Cardiac septum (tissue), 1 donor: ENCODE results near the gene DCLRE1B. TPM values are rescaled to one million over a fixed set of nuclear protein-coding genes. Genes with fewer than 3 reads are reported as not detected.
"Not testable (repeated sequence)": the region's sequence is repeated elsewhere in the genome, so short reads cannot be mapped to it uniquely, and the experiment has no call there.

Source experiments
- DNase-seq: peaks from one replicate; pipeline ENCODE4 v3.0.0-alpha.2; 2020; ENCODE audit warnings: low spot score
- intact Hi-C: fragments of 100-400 bp; cut with DNase I; formaldehyde crosslinking; loops from one replicate; pipeline ENCODE4 v1.14.0; 2022
- total RNA-seq: library from RNA; stranded (reverse); fragmentation: NEBNext Ultra II Directional; extraction: Animal tissue kit (Norgen Biotek cat#: 25700); gene quantifications from one replicate; pipeline ENCODE4 v1.2.1, GENCODE V29; 2021
- donor health status: DM: no; HTN: no; CAD: no.

DCLRE1B gene
- total RNA-seq, 1 donor from 2014 or later: 2.1 TPM

DNA sequence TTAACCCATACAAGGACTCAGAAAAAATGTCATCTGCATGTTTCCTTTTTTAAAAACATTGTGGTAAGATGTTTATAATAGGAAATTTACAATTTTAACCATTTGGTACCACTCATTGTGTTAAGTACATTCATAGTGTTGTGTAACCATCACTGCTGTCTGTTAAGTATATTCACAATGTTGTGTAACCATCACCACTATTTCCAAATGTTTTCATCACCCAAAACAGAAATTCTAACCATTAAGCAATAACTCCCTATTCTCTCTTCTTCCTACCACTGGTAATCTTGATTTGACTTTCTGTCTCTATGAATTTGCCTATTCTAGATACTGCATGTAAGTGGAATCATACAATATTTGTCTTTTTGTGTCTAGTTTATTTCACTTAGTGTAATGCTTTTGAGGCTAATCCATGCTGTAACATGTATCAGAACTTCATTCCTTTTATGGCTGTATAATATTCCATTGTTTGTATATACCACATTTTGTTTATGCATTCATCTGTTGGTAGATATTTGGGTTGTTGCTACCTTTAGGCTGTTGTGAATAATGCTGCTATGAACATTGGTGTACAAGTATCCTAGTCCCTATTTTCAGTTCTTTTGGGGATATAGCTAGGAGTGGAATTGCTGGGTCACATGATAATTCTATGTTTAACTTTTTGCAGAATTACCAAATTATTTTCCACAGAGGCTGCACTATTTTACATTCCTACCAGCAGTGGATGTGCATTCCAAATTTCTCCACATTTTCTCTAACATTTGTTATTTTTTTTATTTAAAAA is 38.1 kb downstream of the DCLRE1B start:
- intact Hi-C loops: no loop called here
- DNase-seq: no peak

DNA sequence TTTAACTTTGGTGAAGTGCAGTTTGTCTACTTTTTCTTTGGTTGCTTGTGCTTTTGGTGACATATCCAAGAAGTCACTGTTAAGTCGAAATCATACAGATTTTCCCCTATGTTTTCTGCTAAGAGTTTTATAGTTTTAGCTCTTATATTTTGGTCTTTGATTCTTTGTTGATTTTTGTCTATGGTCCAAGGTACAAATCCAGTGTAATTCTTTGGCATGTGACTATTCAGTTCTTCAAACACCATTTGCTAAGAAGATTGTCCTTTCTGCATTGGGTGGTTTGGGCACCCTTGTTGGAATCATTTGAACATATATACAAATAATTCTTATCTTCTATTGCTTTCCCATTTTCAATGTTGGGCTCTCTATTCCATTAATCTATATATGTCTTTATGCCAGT is 40.2 kb downstream of the DCLRE1B start:
- no peak for DNase-seq
- intact Hi-C loops: loop anchor here (5.0 kb wide), 1 partner anchor 43 kb away; the partner anchor contains the start of gene AP4B1

DNA sequence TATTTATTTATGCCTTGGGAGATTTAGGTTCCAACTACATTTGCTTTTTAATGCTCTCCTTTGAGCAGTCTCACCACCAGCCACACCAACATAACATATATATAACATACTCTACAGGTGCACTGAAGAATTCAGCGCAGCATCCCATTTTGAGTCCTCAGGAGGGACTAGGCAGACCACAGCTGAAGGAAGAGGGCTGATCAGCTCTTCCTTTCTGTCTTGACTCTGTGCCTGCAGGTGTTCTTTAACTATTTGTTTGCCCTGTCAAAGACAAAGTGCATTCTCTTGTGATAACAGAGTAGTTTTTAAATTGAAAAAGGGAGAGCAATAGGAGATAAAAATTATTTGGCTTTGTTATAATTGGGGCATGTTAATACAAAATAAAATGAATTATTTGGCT is 41.0 kb downstream of the DCLRE1B start:
- intact Hi-C loops: loop anchor here (5.0 kb wide), 1 partner anchor 44 kb away; the partner anchor contains the start of gene AP4B1

DNA sequence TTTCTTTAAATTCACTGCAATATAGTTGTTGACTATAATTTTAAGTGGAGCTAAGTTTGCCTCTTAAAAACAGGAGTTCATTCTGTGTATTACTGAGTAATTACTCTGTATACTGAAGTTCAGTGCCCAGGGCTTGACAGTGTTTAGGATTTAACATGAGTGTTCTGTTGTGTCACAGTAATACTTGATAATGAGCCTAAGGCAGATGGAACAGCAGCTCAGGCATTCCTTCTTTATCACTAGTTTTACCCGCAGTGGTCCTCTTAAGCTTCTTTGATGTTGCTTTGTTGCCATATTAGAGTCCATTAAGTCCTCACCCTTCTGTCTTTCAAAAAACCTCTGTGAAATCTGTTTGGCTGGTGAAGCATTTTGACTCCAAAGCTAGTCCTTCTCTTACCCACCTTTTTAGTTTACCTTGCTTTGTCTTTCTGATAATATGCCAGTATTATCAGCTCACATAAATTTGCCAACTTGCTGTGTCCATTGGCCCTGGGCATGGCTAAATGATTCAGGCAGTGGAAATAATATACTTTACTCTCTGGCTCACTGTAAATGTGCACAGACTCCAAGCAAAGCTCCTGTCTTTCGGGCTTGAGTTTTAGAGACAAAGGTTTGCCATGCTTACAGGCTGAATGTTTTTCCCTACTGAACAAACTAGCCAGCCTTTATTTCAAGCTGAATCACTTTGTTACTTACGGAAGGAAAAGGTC is 41.7 kb downstream of the DCLRE1B start:
- no peak for DNase-seq
- intact Hi-C loops: loop anchor here (5.0 kb wide), 1 partner anchor 45 kb away; the partner anchor contains the start of gene AP4B1

More for the DNA sequence above, 41.0 kb downstream of the DCLRE1B start:
- DNase-seq: no peak

DNA sequence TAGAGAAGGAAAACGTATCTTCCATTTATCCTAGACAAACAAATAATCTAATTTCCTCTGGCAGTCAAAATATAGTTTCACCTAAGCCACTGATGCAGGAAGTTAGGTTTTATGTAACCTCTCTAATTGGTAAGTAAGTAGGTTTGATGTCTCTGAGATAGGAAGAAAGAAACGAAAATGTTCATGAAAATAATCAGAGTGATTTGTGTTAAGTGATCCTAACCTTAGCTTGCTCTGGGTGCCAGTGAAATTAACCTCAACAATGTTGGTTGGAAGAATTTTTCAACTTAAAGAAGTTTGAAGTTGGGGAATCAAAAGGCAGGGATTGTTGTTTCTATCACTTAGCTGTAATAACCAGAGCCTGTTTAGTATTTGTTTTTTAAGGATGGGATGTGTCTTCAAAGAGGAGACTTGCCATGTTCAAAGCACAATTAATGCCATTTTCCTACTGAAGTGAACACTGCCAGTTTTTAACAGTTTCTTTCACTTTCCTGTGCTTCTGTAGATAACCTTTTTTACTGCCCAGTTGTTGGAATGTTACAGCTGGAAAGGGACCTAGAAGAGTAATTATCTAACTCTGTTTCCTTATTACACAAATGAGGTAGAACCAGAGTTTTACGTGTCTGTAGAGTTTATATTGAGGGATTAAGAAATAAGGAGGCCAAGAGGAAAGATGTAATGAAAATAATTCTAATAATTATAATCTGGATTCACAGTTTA is 42.4 kb downstream of the DCLRE1B start:
- intact Hi-C loops: loop anchor here (5.0 kb wide), 1 partner anchor 45 kb away; the partner anchor contains the start of gene AP4B1
- DNase-seq: no peak

DNA sequence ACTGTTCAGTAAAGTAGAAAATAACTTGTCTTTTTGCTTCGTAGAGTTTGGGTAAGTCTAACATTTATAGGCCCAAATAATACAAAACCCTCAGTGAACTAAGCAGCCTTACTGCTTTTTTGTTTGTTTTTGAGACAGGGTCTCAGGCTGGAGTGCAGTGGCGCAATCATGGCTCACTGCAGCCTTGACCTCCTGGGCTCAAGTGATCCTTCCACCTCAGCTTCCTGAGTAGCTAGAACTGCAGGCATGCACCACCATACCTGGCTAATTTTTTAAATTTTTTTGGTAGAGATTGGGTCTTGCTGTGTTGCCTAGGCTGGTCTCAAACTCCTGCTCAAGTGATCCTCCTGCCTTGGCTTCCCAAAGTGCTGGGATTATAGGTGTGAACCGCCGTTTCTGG is 43.0 kb downstream of the DCLRE1B start:
- not testable (repeated sequence) for DNase-seq
- intact Hi-C loops: loop anchor here (5.0 kb wide), 1 partner anchor 46 kb away; the partner anchor contains the start of gene AP4B1

DNA sequence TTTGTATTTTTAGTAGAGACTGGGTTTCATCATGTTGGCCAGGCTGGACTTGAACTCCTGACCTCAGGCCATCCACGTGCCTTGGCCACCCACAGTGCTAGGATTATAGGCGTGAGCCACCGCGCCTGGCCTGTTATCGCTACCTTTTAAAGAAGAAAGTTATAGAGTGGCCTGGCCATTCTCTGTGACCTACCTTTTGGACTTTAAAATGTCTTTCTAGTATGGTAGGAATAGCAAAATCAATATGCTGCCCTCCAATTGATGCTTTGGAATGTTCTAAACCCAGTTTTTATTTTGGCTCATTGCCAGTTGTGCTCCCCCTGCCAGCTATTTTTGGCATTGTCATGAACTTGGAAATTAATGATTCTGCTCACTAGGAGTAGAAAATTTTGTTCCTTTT is 43.9 kb downstream of the DCLRE1B start:
- intact Hi-C loops: loop anchor here (5.0 kb wide), 1 partner anchor 47 kb away; the partner anchor contains the start of gene AP4B1
- DNase-seq: no peak

DNA sequence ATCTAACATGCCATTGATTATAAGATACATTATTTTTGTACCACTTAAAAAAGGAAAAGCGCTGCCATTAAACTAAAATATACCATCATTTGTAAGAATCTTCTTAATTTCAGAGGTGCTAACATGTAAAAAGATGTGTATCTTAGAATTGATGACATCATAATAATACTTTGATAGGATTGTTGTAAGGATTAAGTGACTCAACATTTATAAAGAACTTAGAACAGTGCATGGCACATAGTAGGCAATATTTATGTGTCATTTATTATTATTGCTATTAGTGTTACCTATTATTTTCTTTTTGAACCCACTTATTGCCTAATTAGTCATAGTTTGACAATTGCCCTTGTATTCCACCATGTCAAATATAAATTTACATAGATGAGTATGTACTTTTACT is 45.8 kb downstream of the DCLRE1B start:
- intact Hi-C loops: no loop called here
- DNase-seq: no peak

DNA sequence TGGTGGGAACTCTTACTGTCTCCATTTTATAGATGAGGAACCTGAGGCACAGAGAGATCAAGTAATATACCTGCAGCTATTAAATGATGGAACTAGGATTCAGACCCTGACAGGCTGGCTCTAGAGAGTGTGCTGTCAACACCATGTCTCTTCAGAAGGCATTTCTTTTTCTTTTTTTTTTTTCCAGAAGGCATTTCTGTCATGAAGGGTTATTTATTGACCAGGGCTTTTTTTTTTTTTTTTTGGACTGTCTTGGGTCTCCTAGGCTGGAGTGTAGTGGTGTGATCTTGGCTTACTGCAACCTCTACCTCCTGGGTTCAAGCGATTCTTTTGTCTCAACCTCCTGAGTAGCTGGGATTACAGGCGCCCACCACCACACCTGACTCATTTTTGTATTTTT is 46.6 kb downstream of the DCLRE1B start:
- intact Hi-C loops: no loop called here
- DNase-seq: no peak

DNA sequence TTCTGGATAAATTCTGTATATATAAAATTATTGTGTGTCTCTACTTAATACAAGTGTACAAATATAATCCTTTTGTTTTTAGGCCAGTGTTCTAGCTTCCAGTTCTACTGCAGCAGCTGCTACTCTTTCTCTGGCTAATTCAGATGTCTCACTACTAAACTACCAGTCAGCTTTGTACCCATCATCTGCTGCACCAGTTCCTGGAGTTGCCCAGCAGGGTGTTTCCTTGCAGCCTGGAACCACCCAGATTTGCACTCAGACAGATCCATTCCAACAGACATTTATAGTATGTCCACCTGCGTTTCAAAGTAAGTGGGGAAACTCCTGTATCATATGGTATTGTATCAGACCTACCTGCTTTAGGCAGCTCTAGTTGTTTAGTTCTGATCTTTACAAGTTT is 52.9 kb downstream of the DCLRE1B start:
- no peak for DNase-seq
- intact Hi-C loops: no loop called here

DNA sequence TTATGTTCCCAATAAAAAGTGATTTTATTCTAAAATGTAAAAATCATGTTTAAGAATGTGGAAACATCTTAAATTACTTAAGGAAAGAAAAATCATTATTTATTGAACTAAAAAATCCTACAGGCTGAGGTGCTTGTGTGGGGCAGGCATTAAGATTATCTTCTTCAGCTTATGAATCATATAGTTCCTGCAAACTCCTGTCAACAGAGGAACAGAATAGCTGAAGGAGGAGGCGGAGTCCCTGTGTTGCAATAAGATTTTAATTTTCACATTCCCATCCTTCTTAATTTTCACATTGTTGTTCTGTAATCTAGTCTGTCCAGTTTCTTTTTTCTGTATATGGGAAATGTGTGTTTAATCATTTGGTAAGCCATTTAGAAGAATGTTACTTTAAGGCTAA is 53.6 kb downstream of the DCLRE1B start:
- no peak for DNase-seq
- intact Hi-C loops: no loop called here

DNA sequence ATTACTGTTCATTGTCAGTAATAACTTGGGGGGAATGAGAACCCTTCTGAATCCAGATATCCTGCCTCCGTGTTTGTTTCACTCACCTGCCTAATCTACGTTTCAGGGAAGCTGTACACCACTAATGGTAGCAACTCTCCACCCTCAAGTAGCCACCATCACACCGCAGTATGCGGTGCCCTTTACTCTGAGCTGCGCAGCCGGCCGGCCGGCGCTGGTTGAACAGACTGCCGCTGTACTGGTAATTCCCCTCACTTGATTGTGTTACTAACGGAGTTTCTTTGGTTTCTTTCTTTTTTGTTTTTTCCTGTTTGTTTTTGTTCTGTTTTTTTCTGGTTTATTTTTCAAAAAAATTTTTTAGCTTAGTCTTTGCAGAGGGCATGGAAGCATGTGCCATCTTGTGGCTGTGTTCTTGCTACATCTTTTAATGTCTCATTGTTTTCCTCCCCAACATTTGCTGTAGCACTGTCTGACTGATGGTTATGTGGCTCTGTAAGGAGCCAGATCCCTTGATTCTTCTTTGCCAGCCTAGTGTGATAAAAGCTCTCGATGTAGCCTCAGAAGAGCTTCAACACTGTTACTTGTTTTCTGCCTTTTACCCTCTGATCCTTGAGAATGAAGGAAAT is 58.3 kb downstream of the DCLRE1B start:
- intact Hi-C loops: no loop called here
- DNase-seq: no peak

Other genes starting within 250 kb of the DCLRE1B start
- 15.0 TPM for gene PHTF1, start 145.8 kb upstream of the DCLRE1B start, total RNA-seq
- gene RSBN1, start 92.8 kb upstream of the DCLRE1B start, total RNA-seq: 11.0 TPM
- gene PTPN22, start 33.6 kb upstream of the DCLRE1B start, total RNA-seq: 0.70 TPM
- not detected for gene BCL2L15, start 17.7 kb upstream of the DCLRE1B start, total RNA-seq
- gene AP4B1, start 527 bp upstream of the DCLRE1B start, total RNA-seq: 12.6 TPM
- 63.5 TPM for gene HIPK1, start 24.0 kb downstream of the DCLRE1B start, total RNA-seq
- gene OLFML3, start 74.1 kb downstream of the DCLRE1B start, total RNA-seq: 8.2 TPM
- gene SYT6, start 248.5 kb downstream of the DCLRE1B start, total RNA-seq: 0.22 TPM